GM21619 (cell line): ENCODE measurements around the gene CCND1.
"Not testable (repeated sequence)": the region's sequence is repeated elsewhere in the genome, so short reads cannot be mapped to it uniquely, and the experiment has no call there.

ENCODE experiments used
- ATAC-seq: cut with Tn5 transposase; IDR thresholded peaks from one replicate; pipeline ENCODE4 v1.9.1; 2021; ENCODE audit not compliant: unreplicated experiment

Gene CCND1

GRCh38 chr11:69687969-69688771 is 47.2 kb downstream of the CCND1 start:
- ATAC-seq, result not testable (repeated sequence)

GRCh38 chr11:69689484-69690319 is 48.7 kb downstream of the CCND1 start:
- no peak for ATAC-seq

- ATAC-seq, result no peak
These were observed 50.5 kb downstream of the CCND1 start for GRCh38 chr11:69691463-69691862.

- no peak for ATAC-seq
These were observed 51.5 kb downstream of the CCND1 start for GRCh38 chr11:69692422-69692821.

GRCh38 chr11:69694781-69695180 is 53.8 kb downstream of the CCND1 start:
- ATAC-seq, result no peak

- ATAC-seq, result no peak
These were observed 54.6 kb downstream of the CCND1 start for GRCh38 chr11:69695581-69695980.

- not testable (repeated sequence) for ATAC-seq
These were observed 55.0 kb downstream of the CCND1 start for GRCh38 chr11:69695995-69696394.

GRCh38 chr11:69696749-69697468 is 56.0 kb downstream of the CCND1 start:
- no peak for ATAC-seq

- no peak for ATAC-seq
These were observed 56.5 kb downstream of the CCND1 start for GRCh38 chr11:69697469-69697843.

GRCh38 chr11:69697861-69698260 is 56.9 kb downstream of the CCND1 start:
- ATAC-seq, result no peak

- ATAC-seq, result no peak
These were observed 57.4 kb downstream of the CCND1 start for GRCh38 chr11:69698362-69698761.

GRCh38 chr11:69699213-69699612 is 58.3 kb downstream of the CCND1 start:
- ATAC-seq, result no peak

GRCh38 chr11:69700278-69701140 is 59.6 kb downstream of the CCND1 start:
- no peak for ATAC-seq

- no peak for ATAC-seq
These were observed 61.3 kb downstream of the CCND1 start for GRCh38 chr11:69702239-69702691.

- no peak for ATAC-seq
These were observed 62.0 kb downstream of the CCND1 start for GRCh38 chr11:69702769-69703452.

GRCh38 chr11:69703453-69703767 is 62.5 kb downstream of the CCND1 start:
- ATAC-seq, result no peak
